Testis (tissue), 3 donors: ENCODE results near the gene PRDX2. TPM values are rescaled to one million over a fixed set of nuclear protein-coding genes. Genes with fewer than 3 reads are reported as not detected.
A peak's percentile ranks its signal among the peaks of the same experiment; 100 is the strongest.

ENCODE experiments used
- DNase-seq: peaks from one replicate; pipeline ENCODE4 v3.0.0-alpha.2; 2019
- H3K27ac ChIP-seq, 2 donors: fragments of 200-600 bp; sonication (generic); one replicate each; pipeline ENCODE4 v1.5.1; 2019
- H3K27me3 ChIP-seq: fragments of 200-600 bp; sonication (generic); one replicate; pipeline ENCODE4 v1.5.1; 2019
- H3K36me3 ChIP-seq: fragments of 200-600 bp; sonication (generic); one replicate; pipeline ENCODE4 v1.5.1; 2017; ENCODE audit warnings: low read depth; ENCODE audit errors: missing control alignments
- H3K4me1 ChIP-seq: fragments of 200-600 bp; sonication (generic); one replicate; pipeline ENCODE4 v1.5.1; 2019
- H3K4me3 ChIP-seq, 2 donors: fragments of 200-600 bp; sonication (generic); one replicate each; pipeline ENCODE4 v1.5.1; 2017 to 2019
- H3K9me3 ChIP-seq: fragments of 200-600 bp; sonication (generic); one replicate; pipeline ENCODE4 v1.5.1; 2017
- POLR2A ChIP-seq: fragments of 450-650 bp; IDR thresholded peaks from one replicate; pipeline ENCODE4 v1.6.1; 2017; ENCODE audit warnings: antibody characterized with exemption, mild to moderate bottlenecking, moderate library complexity
- WGBS, 2 donors: methylation state at CpG; one replicate each; pipeline ENCODE4 v1.1.5; 2018; 5-methylcytosine and 5-hydroxymethylcytosine counted together
- intact Hi-C: fragments of 100-400 bp; cut with DNase I; formaldehyde crosslinking; loops from one replicate; pipeline ENCODE4 v1.15.1; 2023; ENCODE audit warnings: low total_unique reads
- polyA plus RNA-seq: library from polyadenylated mRNA; stranded (reverse); fragments of 350-450 nt; fragmentation: Illumina TruSeq; extraction: RNeasy Lipid Tissue Mini Kit (QIAGEN cat#74804); gene quantifications from one replicate; pipeline ENCODE4 v1.2.3, GENCODE V29; 2014; ENCODE audit warnings: low read depth, low replicate concordance; ENCODE audit not compliant: insufficient read depth
- total RNA-seq, 2 donors: library from RNA; depleted of rRNA; stranded (reverse); fragments of >200 nt; gene quantifications; one replicate each; pipeline ENCODE4 v1.2.3, GENCODE V29; 2016
- TF ChIP-seq, protein P1 (sequence below), 3 experiments: fragments of 450-650 bp in 2 of 3; fragments of 200-600 bp in 1 of 3; sonication (generic) in 1 of 3; IDR thresholded peaks; one replicate each; pipeline ENCODE4 v1.5.1; 2016 to 2019; ENCODE audit warnings: antibody characterized with exemption in 3 of 3, mild to moderate bottlenecking in 2 of 3, moderate library complexity in 1 of 3

The PRDX2 gene
- total and polyA plus RNA-seq, 3 donors from 2014 or later, result 72.1 to 117 (median 87.1) TPM

DNA sequence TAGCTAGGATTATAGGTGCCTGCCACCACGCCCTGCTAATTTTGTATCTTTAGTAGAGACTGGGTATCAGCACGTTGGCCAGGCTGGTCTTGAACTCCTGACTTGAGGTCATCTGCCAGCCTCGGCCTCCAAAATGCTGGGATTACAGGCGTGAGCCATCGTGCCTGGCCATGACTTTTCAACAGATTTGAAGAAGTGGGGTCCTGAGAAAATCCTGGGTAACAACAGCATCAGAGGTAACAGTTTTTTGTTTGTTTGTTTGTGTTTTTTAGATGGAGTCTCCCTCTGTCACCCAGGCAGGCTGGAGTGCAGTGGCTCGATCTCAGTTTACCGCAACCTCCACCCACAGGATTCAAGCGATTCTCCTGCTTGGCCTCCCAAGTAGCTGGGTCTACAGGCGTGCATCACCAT, 6.6 kb downstream of the PRDX2 start:
- H3K27me3 ChIP-seq, result no peaks in the 10 kb centered on the region
- H3K4me1 ChIP-seq, result peaks cover 16% of the 10 kb centered on the region
- H3K9me3 ChIP-seq, result no peaks in the 10 kb centered on the region
- no peak overlapping the region for H3K4me3 ChIP-seq
- intact Hi-C loops, result loop anchor here (10.0 kb wide), 1 partner anchor 60 kb away; the partner anchor contains the start of genes GET3 and TRIR
- H3K27ac ChIP-seq, result peak overlapping the region in 1 of 2 donors; percentile 98
- no peaks in the 10 kb centered on the region for H3K36me3 ChIP-seq
- 83 to 90% methylated on average over 8 to 9 of the region's 9 CpGs for WGBS, 2 donors
- no peak for TF ChIP-seq POLR2A
- TF ChIP-seq, protein P1, sequence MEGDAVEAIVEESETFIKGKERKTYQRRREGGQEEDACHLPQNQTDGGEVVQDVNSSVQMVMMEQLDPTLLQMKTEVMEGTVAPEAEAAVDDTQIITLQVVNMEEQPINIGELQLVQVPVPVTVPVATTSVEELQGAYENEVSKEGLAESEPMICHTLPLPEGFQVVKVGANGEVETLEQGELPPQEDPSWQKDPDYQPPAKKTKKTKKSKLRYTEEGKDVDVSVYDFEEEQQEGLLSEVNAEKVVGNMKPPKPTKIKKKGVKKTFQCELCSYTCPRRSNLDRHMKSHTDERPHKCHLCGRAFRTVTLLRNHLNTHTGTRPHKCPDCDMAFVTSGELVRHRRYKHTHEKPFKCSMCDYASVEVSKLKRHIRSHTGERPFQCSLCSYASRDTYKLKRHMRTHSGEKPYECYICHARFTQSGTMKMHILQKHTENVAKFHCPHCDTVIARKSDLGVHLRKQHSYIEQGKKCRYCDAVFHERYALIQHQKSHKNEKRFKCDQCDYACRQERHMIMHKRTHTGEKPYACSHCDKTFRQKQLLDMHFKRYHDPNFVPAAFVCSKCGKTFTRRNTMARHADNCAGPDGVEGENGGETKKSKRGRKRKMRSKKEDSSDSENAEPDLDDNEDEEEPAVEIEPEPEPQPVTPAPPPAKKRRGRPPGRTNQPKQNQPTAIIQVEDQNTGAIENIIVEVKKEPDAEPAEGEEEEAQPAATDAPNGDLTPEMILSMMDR (IDR thresholded peaks at IDR 0.05), result no peak
- no peak for DNase-seq

DNA sequence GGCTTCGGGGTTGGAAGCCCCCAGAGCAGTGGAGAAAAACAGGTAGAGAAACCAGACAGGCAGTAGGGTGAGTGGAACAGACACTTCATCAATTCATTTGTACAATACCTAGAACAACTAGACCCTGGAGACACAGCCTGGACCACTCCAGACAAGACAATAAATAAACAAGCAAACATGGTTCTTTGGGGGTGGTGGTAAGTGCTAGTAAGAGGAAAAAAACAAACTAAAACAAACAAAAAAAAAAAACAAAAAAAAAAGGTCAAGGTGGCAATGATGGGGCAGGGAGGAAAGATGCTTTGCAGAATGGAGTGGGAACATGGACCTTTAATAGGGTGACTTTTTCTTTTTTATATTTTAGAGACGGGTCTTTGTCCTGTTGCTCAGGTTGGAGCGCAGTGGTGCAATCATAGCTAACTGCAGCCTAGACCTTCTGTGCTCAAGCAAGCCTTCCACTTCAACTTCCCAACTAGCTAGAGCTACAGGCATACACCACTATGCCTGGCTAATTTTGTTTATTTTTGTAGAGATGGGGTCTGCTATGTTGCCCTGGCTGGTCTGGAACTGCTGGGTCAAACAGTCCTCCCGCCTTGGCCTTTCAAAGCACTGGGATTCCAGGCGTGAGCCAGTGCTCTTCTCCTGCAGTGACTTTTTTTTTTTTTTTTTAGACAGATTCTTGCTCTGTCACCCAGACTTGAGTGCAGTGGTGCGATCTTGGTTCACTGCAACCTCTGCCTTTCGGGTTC, 7.2 kb downstream of the PRDX2 start:
- intact Hi-C loops, result loop anchor here (10.0 kb wide), 1 partner anchor 60 kb away; the partner anchor contains the start of genes GET3 and TRIR
- DNase-seq, result no peak

GRCh38 chr19:12793290-12794195, 8.1 kb downstream of the PRDX2 start:
- Histone ChIP-seq H3K36me3 (no peaks in the 10 kb centered on the region), H3K27ac (peak overlapping the region; percentile 93 to 98), H3K4me1 (peaks cover 24% of the 10 kb centered on the region), H3K4me3 (peak overlapping the region; percentile 75 to 88), H3K9me3 (no peaks in the 10 kb centered on the region), H3K27me3 (no peaks in the 10 kb centered on the region)
- TF ChIP-seq, protein P1 (IDR thresholded peaks at IDR 0.05), result no peak
- TF ChIP-seq POLR2A, result peak; percentile 79
- 1% methylated on average over 40 to 47 of the region's 81 CpGs for WGBS, 2 donors
- intact Hi-C loops, result loop anchor here (10.0 kb wide), 1 partner anchor 59 kb away; the partner anchor contains the start of genes GET3 and TRIR
- DNase-seq, result peak; percentile 93

More for the DNA sequence above, 7.2 kb downstream of the PRDX2 start:
- H3K27me3 ChIP-seq, result no peaks in the 10 kb centered on the region
- peak overlapping the region; percentile 93 to 98 for H3K27ac ChIP-seq
- H3K36me3 ChIP-seq, result no peaks in the 10 kb centered on the region
- H3K4me3 ChIP-seq, result peak overlapping the region; percentile 75 to 88
- peaks cover 16% of the 10 kb centered on the region for H3K4me1 ChIP-seq
- no peaks in the 10 kb centered on the region for H3K9me3 ChIP-seq
- TF ChIP-seq POLR2A, result no peak
- TF ChIP-seq, protein P1 (IDR thresholded peaks at IDR 0.05), result no peak
- WGBS, 2 donors, result 58 to 68% methylated on average over 7 of the region's 7 CpGs

GRCh38 chr19:12792853-12793289, 8.7 kb downstream of the PRDX2 start:
- Histone ChIP-seq H3K4me3 (peak overlapping the region; percentile 75 to 88), H3K4me1 (peaks cover 31% of the 10 kb centered on the region), H3K27me3 (no peaks in the 10 kb centered on the region), H3K27ac (peak overlapping the region; percentile 93 to 98), H3K9me3 (no peaks in the 10 kb centered on the region), H3K36me3 (no peaks in the 10 kb centered on the region)
- TF ChIP-seq, protein P1 (IDR thresholded peaks at IDR 0.05), result no peak
- no peak for TF ChIP-seq POLR2A
- intact Hi-C loops, result loop anchor here (10.0 kb wide), 1 partner anchor 58 kb away; the partner anchor contains the start of genes GET3 and TRIR
- no peak for DNase-seq
- 0% methylated on average over 21 to 22 of the region's 22 CpGs for WGBS, 2 donors
